ENCODE measurements around the gene DDX51.
"Not testable (repeated sequence)": the region's sequence is repeated elsewhere in the genome, so short reads cannot be mapped to it uniquely, and the experiment has no call there.

Gene DDX51

GRCh38 chr12:132154341-132154761, 10.2 kb upstream of the DDX51 start:
- DNase-seq (ENCODE audit: low spot score), result no peak
- no peak for TF ChIP-seq CTCF (IDR thresholded peaks at IDR 0.05; ENCODE audit: extremely low read depth, missing control alignments)

DNA sequence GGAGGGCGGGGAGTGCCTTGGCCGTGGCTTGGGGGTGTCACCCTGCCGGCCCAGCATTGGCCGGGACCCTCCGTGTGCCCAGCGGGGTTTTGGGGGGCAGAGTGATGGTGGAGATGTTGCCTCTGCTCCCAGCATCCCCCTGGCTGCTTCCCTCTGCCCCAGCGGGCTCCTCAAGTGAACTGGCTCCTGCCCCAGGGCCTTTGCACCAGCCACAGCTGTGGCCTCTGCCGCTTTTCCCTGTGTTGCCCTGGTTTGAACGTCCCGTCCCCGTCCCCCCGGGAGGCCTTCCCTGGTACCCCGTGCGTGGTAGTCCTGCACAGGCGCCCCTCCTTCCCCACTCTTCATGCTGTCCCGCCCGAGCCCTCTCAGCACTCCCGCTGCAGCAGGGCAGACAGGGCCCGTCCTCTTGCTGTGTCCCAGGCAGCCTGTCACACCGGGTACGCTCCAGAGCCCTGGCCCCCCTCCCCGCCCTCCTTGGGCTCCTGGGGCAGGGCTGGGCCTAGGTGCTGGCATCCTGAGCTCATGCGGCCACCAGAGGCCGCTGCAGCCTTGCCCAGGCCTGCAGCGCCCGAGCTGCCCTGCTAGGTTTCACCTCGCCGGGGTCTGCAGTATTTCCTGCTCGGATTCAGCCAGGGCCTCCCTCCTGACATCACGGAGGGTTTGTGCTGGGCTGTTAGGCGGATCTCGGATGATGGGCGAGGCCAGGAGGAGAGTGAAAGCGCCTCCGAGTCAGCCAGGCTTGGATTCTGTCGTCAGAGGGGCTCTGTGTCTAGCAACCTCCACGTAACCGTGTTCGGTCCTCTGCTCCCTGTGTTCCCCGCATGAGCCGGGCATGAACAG, 9.6 kb upstream of the DDX51 start:
- peak; percentile 99 for TF ChIP-seq CTCF (IDR thresholded peaks at IDR 0.05; ENCODE audit: extremely low read depth, missing control alignments)
- DNase-seq (ENCODE audit: low spot score), result peak; percentile 90

- no peak for DNase-seq (ENCODE audit: low spot score)
- no peak for TF ChIP-seq CTCF (IDR thresholded peaks at IDR 0.05; ENCODE audit: extremely low read depth, missing control alignments)
These were observed 8.8 kb upstream of the DDX51 start for GRCh38 chr12:132152953-132153352.

DNA sequence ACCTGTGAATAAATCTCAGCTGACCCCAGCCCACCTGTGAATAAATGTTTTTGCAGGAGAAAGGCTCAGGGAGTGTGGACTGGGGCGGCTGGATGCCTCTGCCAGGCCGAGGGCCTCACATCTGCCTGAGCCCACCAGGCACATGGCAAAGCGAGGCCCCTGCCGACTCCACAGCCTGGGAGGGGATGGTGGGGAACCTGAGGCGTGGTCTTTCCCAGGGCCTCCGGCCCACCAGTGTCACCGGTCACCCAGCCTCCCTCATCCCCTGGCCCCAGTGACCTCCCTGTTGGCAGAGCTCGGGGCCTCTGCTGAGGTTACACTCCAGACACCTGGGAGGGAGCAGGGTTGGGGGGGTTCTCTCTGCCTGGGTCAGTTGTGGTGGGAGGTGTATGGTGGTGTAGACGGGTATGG, 8.3 kb upstream of the DDX51 start:
- no peak for DNase-seq (ENCODE audit: low spot score)
- no peak for TF ChIP-seq CTCF (IDR thresholded peaks at IDR 0.05; ENCODE audit: extremely low read depth, missing control alignments)

DNA sequence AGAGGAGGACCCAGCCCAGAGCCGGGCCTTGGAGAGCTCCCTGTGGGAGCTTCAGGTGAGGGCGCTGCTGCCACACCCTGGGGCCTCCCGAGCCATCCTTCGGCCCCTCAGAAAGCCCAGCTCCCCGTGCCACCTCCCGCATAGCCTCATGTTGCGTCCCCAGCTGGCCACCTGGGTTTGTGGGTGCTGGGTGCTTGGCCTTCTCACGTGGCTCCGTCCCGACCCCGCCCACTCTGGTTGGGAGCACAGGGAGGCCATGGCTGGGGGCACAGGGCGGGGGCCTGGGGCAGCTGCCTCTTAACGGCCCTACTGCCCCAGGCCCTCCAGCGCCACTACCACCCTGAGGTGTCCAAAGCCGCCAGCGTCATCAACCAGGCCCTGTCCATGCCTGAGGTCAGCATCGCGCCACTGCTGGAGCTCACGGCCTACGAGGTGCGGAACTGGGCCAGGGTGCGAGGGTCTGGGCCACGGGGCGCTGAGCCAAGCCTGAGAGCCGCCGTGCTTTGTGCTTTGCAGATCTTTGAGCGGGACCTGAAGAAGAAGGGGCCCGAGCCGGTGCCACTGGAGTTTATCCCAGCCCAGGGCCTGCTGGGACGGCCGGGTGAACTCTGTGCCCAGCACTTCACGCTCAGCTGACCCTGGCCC, 7.8 kb upstream of the DDX51 start:
- DNase-seq (ENCODE audit: low spot score), result no peak
- no peak for TF ChIP-seq CTCF (IDR thresholded peaks at IDR 0.05; ENCODE audit: extremely low read depth, missing control alignments)

DNA sequence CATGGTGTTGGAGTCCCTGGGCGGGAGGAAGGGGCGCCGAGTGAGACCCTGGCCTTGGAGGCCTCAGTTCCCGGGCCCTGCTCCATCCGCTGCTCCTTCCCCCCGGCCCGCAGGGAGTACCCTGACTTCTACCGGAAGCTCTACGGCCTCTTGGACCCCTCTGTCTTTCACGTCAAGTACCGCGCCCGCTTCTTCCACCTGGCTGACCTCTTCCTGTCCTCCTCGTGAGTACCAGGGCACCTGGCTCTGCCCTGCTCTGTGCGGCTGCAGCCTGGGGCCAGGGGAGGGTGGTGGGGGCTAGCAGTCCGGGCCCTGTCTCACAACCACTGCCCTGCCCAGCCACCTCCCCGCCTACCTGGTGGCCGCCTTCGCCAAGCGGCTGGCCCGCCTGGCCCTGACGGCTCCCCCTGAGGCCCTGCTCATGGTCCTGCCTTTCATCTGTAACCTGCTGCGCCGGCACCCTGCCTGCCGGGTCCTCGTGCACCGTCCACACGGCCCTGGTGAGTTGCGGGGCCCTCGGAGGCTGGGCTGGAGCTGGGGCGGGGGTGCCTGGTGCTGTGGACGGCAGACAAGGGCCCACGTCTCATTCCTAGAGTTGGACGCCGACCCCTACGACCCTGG, 7.1 kb upstream of the DDX51 start:
- no peak for DNase-seq (ENCODE audit: low spot score)
- no peak for TF ChIP-seq CTCF (IDR thresholded peaks at IDR 0.05; ENCODE audit: extremely low read depth, missing control alignments)

GRCh38 chr12:132150780-132151144, 6.6 kb upstream of the DDX51 start:
- TF ChIP-seq CTCF (IDR thresholded peaks at IDR 0.05; ENCODE audit: extremely low read depth, missing control alignments), result no peak
- DNase-seq (ENCODE audit: low spot score), result no peak

DNA sequence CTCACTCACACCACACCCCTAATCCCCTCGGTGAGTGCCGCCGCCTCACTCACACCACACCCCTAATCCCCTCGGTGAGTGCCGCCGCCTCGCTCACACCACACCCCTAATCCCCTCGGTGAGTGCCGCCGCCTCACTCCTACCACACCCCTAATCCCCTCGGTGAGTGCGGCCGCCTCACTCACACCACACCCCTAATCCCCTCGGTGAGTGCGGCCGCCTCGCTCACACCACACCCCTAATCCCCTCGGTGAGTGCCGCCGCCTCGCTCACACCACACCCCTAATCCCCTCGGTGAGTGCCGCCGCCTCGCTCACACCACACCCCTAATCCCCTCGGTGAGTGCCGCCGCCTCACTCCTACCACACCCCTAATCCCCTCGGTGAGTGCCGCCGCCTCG, 5.4 kb upstream of the DDX51 start:
- DNase-seq (ENCODE audit: low spot score), result not testable (repeated sequence)
